ENCODE results near the gene GABARAPL2. TPM values are rescaled to one million over a fixed set of nuclear protein-coding genes. Genes with fewer than 3 reads are reported as not detected.

GABARAPL2 gene
- polyA plus RNA-seq, 2 of the 4 experiments (the other 2 are of a cell fraction): 80.6 to 107 TPM

DNA sequence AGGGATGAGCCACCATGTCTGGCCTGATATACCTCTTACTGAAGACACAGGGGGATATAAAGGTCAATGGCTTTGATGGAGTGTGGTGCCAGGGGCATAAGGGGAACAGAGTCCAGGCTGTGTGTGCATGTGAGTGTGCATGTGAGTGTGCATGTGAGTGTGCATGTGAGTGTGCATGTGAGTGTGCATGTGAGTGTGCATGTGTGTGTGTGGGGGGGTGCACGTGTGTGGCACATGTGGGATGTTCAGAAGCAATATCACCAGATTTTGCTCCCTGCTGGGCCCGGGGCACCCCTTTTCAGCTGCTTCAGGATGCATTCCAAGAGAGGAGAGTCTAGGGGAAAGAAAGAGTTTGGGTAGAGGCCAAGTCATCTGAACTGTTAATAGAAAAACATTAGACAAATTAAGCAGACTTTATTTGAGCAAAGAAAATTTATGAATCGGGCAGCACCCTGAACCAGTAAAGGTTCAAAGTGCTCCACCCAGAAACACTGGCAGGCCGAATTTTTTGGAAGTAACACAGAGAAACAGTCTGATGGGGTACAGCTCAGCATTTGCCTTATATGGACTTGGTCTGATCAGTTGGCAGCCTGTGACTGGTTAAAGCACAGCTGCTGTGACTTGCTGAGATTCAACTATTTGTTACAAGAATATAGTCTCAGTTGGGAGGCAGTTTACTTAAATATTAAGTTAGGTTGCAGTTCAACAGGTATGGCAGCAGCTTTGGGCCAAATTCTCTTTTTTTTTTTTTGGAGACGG is 40.0 kb upstream of the GABARAPL2 start:
- H3K27ac ChIP-seq: no peak overlapping the region
- ChIA-PET CTCF (interaction anchor here (0.6 to 3.8 kb wide), 2 partner anchors 7 to 9 kb away, joined by 3 to 21 read pairs; no protein-coding TSS in a partner anchor), POLR2A (no interaction called here)
- no peak overlapping the region for H3K4me2 ChIP-seq
- WGBS (ENCODE audit: missing lambda C conversion rate): 45% methylated on average over 5 of the region's 5 CpGs
- TF ChIP-seq MAFK (IDR thresholded peaks at IDR 0.05; ENCODE audit: partially characterized antibody) (no peak), FOXS1 (CRISPR knock-in tag; IDR thresholded peaks at IDR 0.05) (no peak), FOSL2 (IDR thresholded peaks at IDR 0.05) (no peak), FOSL2 (CRISPR knock-in tag; IDR thresholded peaks at IDR 0.05) (no peak), KDM1A (IDR thresholded peaks at IDR 0.05; ENCODE audit: low read depth) (no peak), MAZ (IDR thresholded peaks at IDR 0.05; ENCODE audit: borderline replicate concordance, low read depth, low read length) (no peak), HOXB5 (CRISPR knock-in tag; IDR thresholded peaks at IDR 0.05) (no peak), EHF (CRISPR knock-in tag; IDR thresholded peaks at IDR 0.05) (no peak), PHF8 (IDR thresholded peaks at IDR 0.05; ENCODE audit: borderline replicate concordance, low read depth) (no peak), JUNB (IDR thresholded peaks at IDR 0.05) (no peak), POLR2AphosphoS2 (conservative IDR thresholded peaks at IDR 0.05; ENCODE audit: low read length) (no peak), ZNF302 (CRISPR knock-in tag; IDR thresholded peaks at IDR 0.05) (no peak), RNF2 (IDR thresholded peaks at IDR 0.05; ENCODE audit: borderline replicate concordance, low read depth) (no peak), NR3C1 (IDR thresholded peaks at IDR 0.05) (no peak)
- TF ChIP-seq, protein P1, sequence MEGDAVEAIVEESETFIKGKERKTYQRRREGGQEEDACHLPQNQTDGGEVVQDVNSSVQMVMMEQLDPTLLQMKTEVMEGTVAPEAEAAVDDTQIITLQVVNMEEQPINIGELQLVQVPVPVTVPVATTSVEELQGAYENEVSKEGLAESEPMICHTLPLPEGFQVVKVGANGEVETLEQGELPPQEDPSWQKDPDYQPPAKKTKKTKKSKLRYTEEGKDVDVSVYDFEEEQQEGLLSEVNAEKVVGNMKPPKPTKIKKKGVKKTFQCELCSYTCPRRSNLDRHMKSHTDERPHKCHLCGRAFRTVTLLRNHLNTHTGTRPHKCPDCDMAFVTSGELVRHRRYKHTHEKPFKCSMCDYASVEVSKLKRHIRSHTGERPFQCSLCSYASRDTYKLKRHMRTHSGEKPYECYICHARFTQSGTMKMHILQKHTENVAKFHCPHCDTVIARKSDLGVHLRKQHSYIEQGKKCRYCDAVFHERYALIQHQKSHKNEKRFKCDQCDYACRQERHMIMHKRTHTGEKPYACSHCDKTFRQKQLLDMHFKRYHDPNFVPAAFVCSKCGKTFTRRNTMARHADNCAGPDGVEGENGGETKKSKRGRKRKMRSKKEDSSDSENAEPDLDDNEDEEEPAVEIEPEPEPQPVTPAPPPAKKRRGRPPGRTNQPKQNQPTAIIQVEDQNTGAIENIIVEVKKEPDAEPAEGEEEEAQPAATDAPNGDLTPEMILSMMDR (IDR thresholded peaks at IDR 0.05): no peak
- TF ChIP-seq, protein P2, sequence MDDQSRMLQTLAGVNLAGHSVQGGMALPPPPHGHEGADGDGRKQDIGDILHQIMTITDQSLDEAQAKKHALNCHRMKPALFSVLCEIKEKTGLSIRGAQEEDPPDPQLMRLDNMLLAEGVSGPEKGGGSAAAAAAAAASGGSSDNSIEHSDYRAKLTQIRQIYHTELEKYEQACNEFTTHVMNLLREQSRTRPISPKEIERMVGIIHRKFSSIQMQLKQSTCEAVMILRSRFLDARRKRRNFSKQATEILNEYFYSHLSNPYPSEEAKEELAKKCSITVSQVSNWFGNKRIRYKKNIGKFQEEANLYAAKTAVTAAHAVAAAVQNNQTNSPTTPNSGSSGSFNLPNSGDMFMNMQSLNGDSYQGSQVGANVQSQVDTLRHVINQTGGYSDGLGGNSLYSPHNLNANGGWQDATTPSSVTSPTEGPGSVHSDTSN (IDR thresholded peaks at IDR 0.05): no peak
- TF ChIP-seq, protein P3, sequence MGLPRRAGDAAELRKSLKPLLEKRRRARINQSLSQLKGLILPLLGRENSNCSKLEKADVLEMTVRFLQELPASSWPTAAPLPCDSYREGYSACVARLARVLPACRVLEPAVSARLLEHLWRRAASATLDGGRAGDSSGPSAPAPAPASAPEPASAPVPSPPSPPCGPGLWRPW (IDR thresholded peaks at IDR 0.05): no peak
- TF ChIP-seq, protein P4, sequence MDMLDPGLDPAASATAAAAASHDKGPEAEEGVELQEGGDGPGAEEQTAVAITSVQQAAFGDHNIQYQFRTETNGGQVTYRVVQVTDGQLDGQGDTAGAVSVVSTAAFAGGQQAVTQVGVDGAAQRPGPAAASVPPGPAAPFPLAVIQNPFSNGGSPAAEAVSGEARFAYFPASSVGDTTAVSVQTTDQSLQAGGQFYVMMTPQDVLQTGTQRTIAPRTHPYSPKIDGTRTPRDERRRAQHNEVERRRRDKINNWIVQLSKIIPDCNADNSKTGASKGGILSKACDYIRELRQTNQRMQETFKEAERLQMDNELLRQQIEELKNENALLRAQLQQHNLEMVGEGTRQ (IDR thresholded peaks at IDR 0.05): no peak
- ATAC-seq (no peak), FAIRE-seq (no peak), DNase-seq (ENCODE audit: low read depth in 1 of 2, low spot score in 1 of 2) (no peak)
- no peaks in the 10 kb centered on the region for H3K9me3 ChIP-seq
- H3K4me1 ChIP-seq: no peaks in the 10 kb centered on the region
- H3K4me3 ChIP-seq: no peak overlapping the region

DNA sequence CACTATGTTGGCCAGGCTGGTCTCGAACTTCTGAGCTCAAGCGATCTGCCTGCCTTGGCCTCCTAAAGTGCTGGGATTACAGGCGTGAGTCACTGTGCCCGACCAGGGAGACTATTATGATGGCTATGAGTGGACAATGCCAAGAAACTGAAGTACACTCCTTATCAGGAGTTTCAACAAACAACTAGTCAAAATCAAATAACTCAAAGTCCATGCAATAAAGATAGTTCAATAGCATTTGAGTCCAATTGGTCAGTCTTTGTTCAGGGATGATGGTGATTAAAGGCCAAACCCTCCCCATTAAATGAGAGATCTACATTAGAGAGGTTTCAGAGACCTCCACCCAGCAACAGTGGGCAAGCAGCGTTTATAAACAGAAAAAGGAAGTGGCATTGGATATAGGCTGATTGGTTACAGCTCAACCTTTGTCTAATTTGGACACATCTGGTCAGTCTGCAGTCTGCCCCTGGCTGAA is 38.3 kb upstream of the GABARAPL2 start:
- TF ChIP-seq JUNB (IDR thresholded peaks at IDR 0.05) (no peak), RFX5 (IDR thresholded peaks at IDR 0.05) (no peak), ESRRA (IDR thresholded peaks at IDR 0.05; ENCODE audit: borderline replicate concordance, low read length) (no peak), HOXA7 (CRISPR knock-in tag; IDR thresholded peaks at IDR 0.05) (no peak), TFCP2L1 (CRISPR knock-in tag; IDR thresholded peaks at IDR 0.05) (no peak), EHF (CRISPR knock-in tag; IDR thresholded peaks at IDR 0.05) (no peak), HOXB5 (CRISPR knock-in tag; IDR thresholded peaks at IDR 0.05) (no peak), SREBF2 (IDR thresholded peaks at IDR 0.05) (no peak), EP300 (IDR thresholded peaks at IDR 0.05) (no peak), HDAC2 (IDR thresholded peaks at IDR 0.05) (no peak)
- TF ChIP-seq, protein P5, sequence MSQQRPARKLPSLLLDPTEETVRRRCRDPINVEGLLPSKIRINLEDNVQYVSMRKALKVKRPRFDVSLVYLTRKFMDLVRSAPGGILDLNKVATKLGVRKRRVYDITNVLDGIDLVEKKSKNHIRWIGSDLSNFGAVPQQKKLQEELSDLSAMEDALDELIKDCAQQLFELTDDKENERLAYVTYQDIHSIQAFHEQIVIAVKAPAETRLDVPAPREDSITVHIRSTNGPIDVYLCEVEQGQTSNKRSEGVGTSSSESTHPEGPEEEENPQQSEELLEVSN (IDR thresholded peaks at IDR 0.05; ENCODE audit: borderline replicate concordance, low read depth): no peak
- Histone ChIP-seq H3K4me1 (no peaks in the 10 kb centered on the region), H3K27ac (no peak overlapping the region), H3K9me3 (no peaks in the 10 kb centered on the region), H3K4me3 (no peak overlapping the region), H3K4me2 (no peak overlapping the region)
- DNase-seq (ENCODE audit: low read depth in 1 of 2, low spot score in 1 of 2): no peak
- no peak for FAIRE-seq
- 67% methylated on average over 5 of the region's 5 CpGs for WGBS (ENCODE audit: missing lambda C conversion rate)
- ATAC-seq: no peak
- POLR2A ChIA-PET: no interaction called here
- CTCF ChIA-PET: interaction anchor here (1.0 to 3.8 kb wide), 2 partner anchors 11 to 56 kb away, joined by 3 to 21 read pairs; no protein-coding TSS in a partner anchor
